Omental fat pad (tissue), 4 donors: ENCODE measurements around the gene GRIN2D. TPM values are rescaled to one million over a fixed set of nuclear protein-coding genes. Genes with fewer than 3 reads are reported as not detected.
"Not testable (repeated sequence)": the region's sequence is repeated elsewhere in the genome, so short reads cannot be mapped to it uniquely, and the experiment has no call there.

Experiments
- ATAC-seq: fragments of 150-250 bp; one replicate; pipeline ENCODE4 v1.9.1; 2016; ENCODE audit warnings: mild to moderate bottlenecking, moderate library complexity; ENCODE audit not compliant: low FRiP score
- DNase-seq: peaks from one replicate; pipeline ENCODE4 v3.0.0-alpha.2; 2019; ENCODE audit warnings: low spot score
- CTCF ChIP-seq, 3 donors: fragments of 450-650 bp; IDR thresholded peaks; one replicate each; pipeline ENCODE4 v1.5.1; 2016 to 2017; ENCODE audit warnings: antibody characterized with exemption in 3 of 3, mild to moderate bottlenecking in 3 of 3, moderate library complexity in 2 of 3
- total RNA-seq, 4 donors: library from RNA; depleted of rRNA; stranded (reverse); fragments of >200 nt; gene quantifications; one replicate each; pipeline ENCODE4 v1.1.0, GENCODE V29; 2016

Gene GRIN2D
- total RNA-seq, 4 donors from 2014 or later: 0.12 to 0.63 (median 0.33) TPM

DNA sequence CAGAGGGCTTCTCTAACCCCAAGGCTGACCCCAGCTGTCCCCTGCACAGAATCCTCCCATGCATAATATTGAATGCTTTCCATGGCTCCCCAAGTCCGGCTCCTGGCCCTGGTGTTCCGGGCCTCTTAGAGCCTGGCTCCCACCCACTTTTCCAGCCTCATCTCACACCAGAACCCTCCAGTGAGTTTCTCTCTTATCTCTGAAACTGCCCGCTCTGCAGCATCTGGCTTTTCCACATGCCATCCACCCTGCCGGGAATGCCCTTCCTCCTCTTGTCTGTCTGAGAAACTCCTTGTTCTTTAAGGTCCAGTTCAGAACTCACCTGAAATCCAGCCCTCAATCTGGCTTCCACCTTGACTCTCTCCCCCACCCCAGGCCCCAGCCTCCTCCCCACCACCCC is 22.5 kb upstream of the GRIN2D start:
- no peak for DNase-seq
- no peak for ATAC-seq
- TF ChIP-seq CTCF (IDR thresholded peaks at IDR 0.05): no peak

DNA sequence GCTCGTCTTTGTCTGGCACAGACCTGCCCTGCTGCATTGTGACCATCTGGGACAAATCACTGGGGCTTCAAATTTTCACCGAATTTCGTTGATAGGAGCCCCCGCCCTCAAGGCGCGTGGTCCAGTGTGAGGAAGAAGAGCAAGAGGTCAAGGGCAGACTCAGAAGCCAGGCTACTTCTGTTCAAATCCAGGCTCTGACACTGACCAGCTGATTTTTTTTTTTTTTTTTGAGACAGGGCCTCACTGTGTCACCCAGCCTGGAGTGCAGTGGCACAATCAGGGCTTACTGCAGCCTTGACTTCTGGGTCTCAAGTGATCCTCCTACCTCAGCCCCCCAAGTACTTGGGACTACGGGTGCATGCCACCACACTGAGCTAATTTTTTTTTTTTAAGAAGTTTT is 22.1 kb upstream of the GRIN2D start:
- no peak for TF ChIP-seq CTCF (IDR thresholded peaks at IDR 0.05)
- ATAC-seq (no peak), DNase-seq (no peak)

- not testable (repeated sequence) for DNase-seq, ATAC-seq
Observed at GRCh38 chr19:48371771-48372170, 21.7 kb upstream of the GRIN2D start.

GRCh38 chr19:48372904-48373303 is 20.6 kb upstream of the GRIN2D start:
- ATAC-seq (no peak), DNase-seq (no peak)
- TF ChIP-seq CTCF (IDR thresholded peaks at IDR 0.05): no peak

- DNase-seq: no peak
- ATAC-seq: no peak
- TF ChIP-seq CTCF (IDR thresholded peaks at IDR 0.05): no peak
Observed at GRCh38 chr19:48373567-48373966, 19.9 kb upstream of the GRIN2D start.

DNA sequence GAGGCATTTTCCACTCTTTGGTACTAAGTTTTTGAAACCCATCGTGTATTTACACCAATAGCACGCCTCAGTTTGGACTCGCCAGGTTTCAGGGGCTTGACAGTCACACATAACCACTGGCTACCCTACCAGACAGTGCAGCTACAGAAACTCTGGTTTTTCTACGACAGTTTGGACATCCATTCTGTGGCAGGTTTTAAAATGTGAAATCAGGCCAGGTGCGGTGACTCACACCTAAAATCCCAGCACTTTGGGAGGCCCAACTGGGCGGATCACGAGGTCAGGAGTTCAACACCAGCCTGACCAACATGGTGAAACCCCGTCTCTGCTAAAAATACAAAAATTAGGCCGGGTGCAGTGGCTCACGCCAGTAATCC is 15.3 kb upstream of the GRIN2D start:
- ATAC-seq (no peak), DNase-seq (no peak)
- TF ChIP-seq CTCF (IDR thresholded peaks at IDR 0.05): no peak

GRCh38 chr19:48379058-48379457 is 14.4 kb upstream of the GRIN2D start:
- no peak for ATAC-seq
- no peak for TF ChIP-seq CTCF (IDR thresholded peaks at IDR 0.05)

More at GRCh38 chr19:48379058-48379457, 14.4 kb upstream of the GRIN2D start:
- DNase-seq: no peak
